H1 (cell line): Measurements from ENCODE around the gene PIGA. TPM values are rescaled to one million over a fixed set of nuclear protein-coding genes. Genes with fewer than 3 reads are reported as not detected.

Experiments
- CTCF ChIA-PET: fragments of 300-600 bp; sonication (Branson Sonifier 250); formaldehyde crosslinking; loops from one replicate; lab custom pipeline; 2021; ENCODE audit not compliant: partially characterized antibody; lab: Charles Lee
- POLR2A ChIA-PET: fragments of 300-600 bp; sonication (Branson Sonifier 250); formaldehyde crosslinking; loops from one replicate; lab custom pipeline; 2021; ENCODE audit warnings: inconsistent platforms; ENCODE audit not compliant: partially characterized antibody; lab: Charles Lee
- DNase-seq, 2 experiments: peaks; one replicate each; pipeline versions ENCODE4 v3.0.0 to v3.0.0-alpha.2; 2010 to 2022; ENCODE audit warnings: low spot score in 2 of 2, low read depth in 1 of 2, mixed read lengths in 1 of 2
- FAIRE-seq: peaks from 2 replicates; lab custom pipeline; 2011; peaks lifted over from hg19 to GRCh38; lab: Jason Lieb, UNC
- H2AFZ ChIP-seq: 2 replicates; pipeline ENCODE4 v1.8.1; 2012; ENCODE audit warnings: low read length, inconsistent platforms
- H2AK5ac ChIP-seq: 2 replicates; pipeline ENCODE4 v1.6.1; 2013; ENCODE audit warnings: low read depth, low read length
- H2BK120ac ChIP-seq: replicated peaks from 2 replicates; pipeline ENCODE3; 2013; ENCODE audit warnings: low read depth, low read length, inconsistent platforms
- H2BK12ac ChIP-seq: 2 replicates; pipeline ENCODE4 v1.6.1; 2013; ENCODE audit warnings: low read depth, low read length
- H2BK15ac ChIP-seq: 2 replicates; pipeline ENCODE4 v1.6.1; 2013; ENCODE audit warnings: low read length
- H2BK20ac ChIP-seq: 2 replicates; pipeline ENCODE4 v1.6.1; 2013; ENCODE audit warnings: low read length
- H2BK5ac ChIP-seq: 2 replicates; pipeline ENCODE4 v1.6.1; 2013; ENCODE audit warnings: low read depth, low read length
- H3K14ac ChIP-seq: 2 replicates; pipeline ENCODE4 v1.6.1; 2013; ENCODE audit warnings: inconsistent platforms; ENCODE audit not compliant: insufficient read length
- H3K18ac ChIP-seq: 2 replicates; pipeline ENCODE4 v1.6.1; 2013; ENCODE audit warnings: low read length; ENCODE audit errors: extremely low read depth
- H3K23ac ChIP-seq: 2 replicates; pipeline ENCODE4 v1.6.1; 2013; ENCODE audit warnings: inconsistent platforms; ENCODE audit not compliant: insufficient read length
- H3K23me2 ChIP-seq: 2 replicates; pipeline ENCODE4 v1.6.1; 2013; ENCODE audit warnings: low read depth, low read length
- H3K27ac ChIP-seq: 2 replicates; pipeline ENCODE4 v1.6.1; 2011; ENCODE audit warnings: low read depth, low read length, inconsistent platforms
- H3K27me3 ChIP-seq, 4 experiments: replicated peaks in 1 of 4; 1 replicate in 1 of 4; 2 replicates in 3 of 4; pipeline versions ENCODE4 v1.6.1 to v1.8.1; 2011 to 2013; ENCODE audit warnings: low read length in 3 of 4, mild to moderate bottlenecking in 3 of 4, inconsistent platforms in 2 of 4, mixed read lengths in 2 of 4, moderate library complexity in 1 of 4; ENCODE audit not compliant: control insufficient read depth in 3 of 4, insufficient read depth in 3 of 4; ENCODE audit errors: extremely low read depth in 1 of 4
- H3K36me3 ChIP-seq, 4 experiments: 2 replicates each; pipeline versions ENCODE4 v1.6.1 to v1.8.1; 2011 to 2013; ENCODE audit warnings: mild to moderate bottlenecking in 4 of 4, low read length in 3 of 4, moderate library complexity in 2 of 4, control low read depth in 1 of 4, inconsistent platforms in 1 of 4; ENCODE audit not compliant: insufficient read depth in 4 of 4, control insufficient read depth in 2 of 4
- H3K4ac ChIP-seq: replicated peaks from 2 replicates; pipeline ENCODE3; 2013; ENCODE audit warnings: low read length, low read depth, mixed read lengths, inconsistent platforms; ENCODE audit not compliant: insufficient read length
- H3K4me1 ChIP-seq, 4 experiments: replicated peaks in 1 of 4; 1 replicate in 1 of 4; 2 replicates in 3 of 4; pipeline versions ENCODE4 v1.6.1 to v1.8.1; 2011 to 2013; ENCODE audit warnings: low read length in 3 of 4, inconsistent platforms in 2 of 4, mixed read lengths in 1 of 4; ENCODE audit not compliant: insufficient read depth in 4 of 4, control insufficient read depth in 3 of 4
- H3K4me2 ChIP-seq, 2 experiments: 2 replicates each; pipeline versions ENCODE4 v1.6.1 to v1.8.1; 2011 to 2013; ENCODE audit warnings: low read depth in 2 of 2, low read length in 2 of 2, control low read depth in 1 of 2, inconsistent platforms in 1 of 2, mild to moderate bottlenecking in 1 of 2; ENCODE audit not compliant: insufficient read depth in 1 of 2
- H3K4me3 ChIP-seq, 4 experiments: fragments of 200-600, 300-600 bp in 1 of 4; sonication (generic), shearing (Covaris generic), sonication (Bioruptor Twin) in 1 of 4; 2 replicates each; pipeline versions ENCODE4 v1.5.1 to v1.8.1; 2011 to 2016; ENCODE audit warnings: low read length in 4 of 4, low read depth in 3 of 4, control low read depth in 2 of 4, inconsistent platforms in 2 of 4, mild to moderate bottlenecking in 2 of 4, mixed read lengths in 1 of 4, moderate library complexity in 1 of 4; ENCODE audit not compliant: insufficient read depth in 2 of 4; ENCODE audit errors: extremely low read depth in 1 of 4
- H3K56ac ChIP-seq: replicated peaks from 2 replicates; pipeline ENCODE3; 2013; ENCODE audit warnings: low read depth, mild to moderate bottlenecking, mixed read lengths, low read length, inconsistent platforms; ENCODE audit not compliant: insufficient read length
- H3K79me1 ChIP-seq: 2 replicates; pipeline ENCODE4 v1.6.1; 2013; ENCODE audit warnings: low read depth, low read length, control low read depth
- H3K79me2 ChIP-seq, 2 experiments: 2 replicates each; pipeline versions ENCODE4 v1.6.1 to v1.8.1; 2012 to 2013; ENCODE audit warnings: low read length in 2 of 2, mild to moderate bottlenecking in 2 of 2, inconsistent platforms in 1 of 2; ENCODE audit not compliant: insufficient read depth in 2 of 2, control insufficient read depth in 1 of 2
- H3K9ac ChIP-seq, 4 experiments: replicated peaks in 1 of 4; 1 replicate in 1 of 4; 2 replicates in 3 of 4; pipeline versions ENCODE4 v1.6.1 to v1.8.1; 2011 to 2013; ENCODE audit warnings: low read depth in 3 of 4, low read length in 3 of 4, control low read depth in 2 of 4, mild to moderate bottlenecking in 2 of 4, moderate library complexity in 2 of 4, inconsistent platforms in 1 of 4; ENCODE audit errors: extremely low read depth in 1 of 4
- H3K9me3 ChIP-seq, 2 experiments: 2 replicates each; pipeline versions ENCODE4 v1.6.1 to v1.8.1; 2012 to 2013; ENCODE audit warnings: mild to moderate bottlenecking in 2 of 2, moderate library complexity in 2 of 2, control low read depth in 1 of 2, inconsistent platforms in 1 of 2, low read depth in 1 of 2, low read length in 1 of 2, mixed read lengths in 1 of 2; ENCODE audit not compliant: insufficient read depth in 2 of 2
- H4K20me1 ChIP-seq, 2 experiments: replicated peaks in 1 of 2; 2 replicates each; pipeline versions ENCODE3 to v1.8.1; 2011 to 2013; ENCODE audit warnings: inconsistent platforms in 2 of 2, low read length in 2 of 2, mild to moderate bottlenecking in 1 of 2; ENCODE audit not compliant: insufficient read depth in 2 of 2, control insufficient read depth in 1 of 2
- H4K5ac ChIP-seq: 2 replicates; pipeline ENCODE4 v1.6.1; 2013; ENCODE audit warnings: low read length, low read depth, mixed read lengths, inconsistent platforms; ENCODE audit not compliant: insufficient read length
- H4K8ac ChIP-seq: 2 replicates; pipeline ENCODE4 v1.8.0; 2013; ENCODE audit warnings: mild to moderate bottlenecking, moderate library complexity, low read length, inconsistent platforms; ENCODE audit not compliant: insufficient read depth; ENCODE audit errors: extremely low read depth
- H4K91ac ChIP-seq: replicated peaks from 2 replicates; pipeline ENCODE3; 2013; ENCODE audit warnings: low read length, mixed read lengths, inconsistent platforms; ENCODE audit not compliant: insufficient read length
- BCL11A ChIP-seq, 2 experiments: IDR thresholded peaks; one replicate each; pipeline ENCODE4 v1.6.1; 2011; ENCODE audit warnings: low read depth in 2 of 2, low read length in 2 of 2, mild to moderate bottlenecking in 2 of 2
- CBX5 ChIP-seq: fragments of 300-800, 300-1000 bp; sonication (generic); IDR thresholded peaks from 2 replicates; pipeline ENCODE4 v1.7.1; 2016; ENCODE audit warnings: antibody characterized with exemption, low read length, low read depth
- CTBP2 ChIP-seq: IDR thresholded peaks from 2 replicates; pipeline ENCODE4 v1.7.0; 2011; ENCODE audit warnings: borderline replicate concordance, mild to moderate bottlenecking, moderate library complexity, mixed read lengths, low read length; ENCODE audit not compliant: insufficient read depth, insufficient read length
- E2F6 ChIP-seq: IDR thresholded peaks from 2 replicates; pipeline ENCODE4 v1.6.1; 2012; ENCODE audit warnings: inconsistent platforms
- HDAC2 ChIP-seq, 2 experiments: fragments of 300-600 bp in 1 of 2; sonication (generic) in 1 of 2; IDR thresholded peaks; 2 replicates each; pipeline ENCODE4 v1.6.1; 2011 to 2012; ENCODE audit warnings: low read depth in 2 of 2, low read length in 2 of 2, mild to moderate bottlenecking in 2 of 2, moderate library complexity in 2 of 2, borderline replicate concordance in 1 of 2, inconsistent platforms in 1 of 2
- JUND ChIP-seq: IDR thresholded peaks from 2 replicates; pipeline ENCODE4 v1.6.1; 2011; ENCODE audit warnings: mild to moderate bottlenecking, improper control_type of control experiment, low read length
- KDM4A ChIP-seq: IDR thresholded peaks from one replicate; pipeline ENCODE4 v1.7.1; 2012; ENCODE audit warnings: low read depth, mild to moderate bottlenecking, moderate library complexity, low read length, inconsistent platforms; ENCODE audit not compliant: severe bottlenecking
- NANOG ChIP-seq: IDR thresholded peaks from 2 replicates; pipeline ENCODE4 v1.6.1; 2011; ENCODE audit warnings: low read length, low read depth, mild to moderate bottlenecking, inconsistent platforms; ENCODE audit not compliant: insufficient read depth, poor library complexity, severe bottlenecking
- RBBP5 ChIP-seq: IDR thresholded peaks from 2 replicates; pipeline ENCODE4 v1.7.1; 2012; ENCODE audit warnings: low read depth, mild to moderate bottlenecking, inconsistent platforms, low read length, moderate library complexity, borderline replicate concordance
- SAP30 ChIP-seq: fragments of 300-600 bp; sonication (generic); IDR thresholded peaks from 2 replicates; pipeline ENCODE4 v1.7.1; 2012; ENCODE audit warnings: low read length, moderate library complexity, mild to moderate bottlenecking, inconsistent platforms; ENCODE audit not compliant: insufficient read depth, insufficient replicate concordance
- SP4 ChIP-seq: IDR thresholded peaks from 2 replicates; pipeline ENCODE4 v1.6.1; 2012; ENCODE audit warnings: low read length, inconsistent platforms
- USF2 ChIP-seq: IDR thresholded peaks from 2 replicates; pipeline ENCODE4 v1.6.1; 2011; ENCODE audit warnings: low read length, improper control_type of control experiment
- WGBS, 2 experiments: shearing (Covaris generic) in 1 of 2; methylation state at CpG; one replicate each; pipeline versions ENCODE4 v1.1.6 to v1.1.7; 2013 to 2015; ENCODE audit warnings: low lambda C conversion rate in 2 of 2, mixed read lengths in 2 of 2, inconsistent platforms in 1 of 2, low coverage in 1 of 2, missing lambda C conversion rate in 1 of 2; ENCODE audit not compliant: insufficient replicate concordance in 2 of 2, insufficient coverage in 1 of 2, insufficient read length in 1 of 2; ENCODE audit errors: extremely low coverage in 1 of 2, missing lambda C conversion rate in 1 of 2; 5-methylcytosine and 5-hydroxymethylcytosine counted together
- polyA plus RNA-seq, 7 experiments: library from polyadenylated mRNA; depleted of rRNA in 3 of 7; stranded (reverse) in 5 of 7; unstranded in 2 of 7; fragments of >200 nt in 5 of 7; fragments of 200-250 nt in 2 of 7; gene quantifications; 1 replicate in 5 of 7; 2 replicates in 1 of 7; 4 replicates in 1 of 7; pipeline versions ENCODE4 v1.2.1 to v1.2.3, GENCODE V29; 2011 to 2013; ENCODE audit warnings: missing spikeins in 2 of 7, mixed read lengths in 2 of 7
- total RNA-seq: library from RNA; stranded (reverse); fragmentation: NEBNext Ultra II Directional; extraction: Animal tissue kit (Norgen Biotek cat#: 25700); gene quantifications from 2 replicates; pipeline ENCODE4 v1.2.1, GENCODE V29; 2021

PIGA gene
- total and polyA plus RNA-seq, 2 of the 8 experiments (the other 6 are each of a cell fraction or from before 2014, with no cell fraction given): 5.0 to 13.4 TPM

- no peak overlapping the region for H4K8ac ChIP-seq
- no peak overlapping the region for H3K23ac ChIP-seq
- peaks cover 0 to 20% (median 6%) of the 10 kb centered on the region in 4 experiments; a peak in 6 of 8 replicates for H3K36me3 ChIP-seq
- H3K79me1 ChIP-seq: no peaks in the 10 kb centered on the region
- H4K5ac ChIP-seq: no peak overlapping the region
- no peaks in the 10 kb centered on the region for H3K4me1 ChIP-seq
- H4K91ac ChIP-seq: no peak overlapping the region
- no peak overlapping the region for H3K4me2 ChIP-seq
- H3K14ac ChIP-seq: no peak overlapping the region
- H2BK12ac ChIP-seq: no peak overlapping the region
- no peak overlapping the region for H3K27ac ChIP-seq
- H2BK20ac ChIP-seq: no peak overlapping the region
- FAIRE-seq (no peak), DNase-seq (no peak)
- no peak overlapping the region for H3K4me3 ChIP-seq
- 92% methylated on average over 3 of the region's 3 CpGs; no CpG with 5 or more reads in 1 of the 2 experiments for WGBS, 2 experiments
- H3K9ac ChIP-seq: no peak overlapping the region
- H3K18ac ChIP-seq: no peak overlapping the region
- POLR2A ChIA-PET: no interaction called here
- H3K23me2 ChIP-seq: no peaks in the 10 kb centered on the region
- no peak overlapping the region for H2AFZ ChIP-seq
- H2BK5ac ChIP-seq: no peak overlapping the region
- no peaks in the 10 kb centered on the region for H3K79me2 ChIP-seq
- no peak overlapping the region for H3K4ac ChIP-seq
- H3K9me3 ChIP-seq: no peaks in the 10 kb centered on the region
- no peaks in the 10 kb centered on the region for H4K20me1 ChIP-seq
- no peak overlapping the region for H3K56ac ChIP-seq
- H2BK120ac ChIP-seq: no peak overlapping the region
- no peak overlapping the region for H2BK15ac ChIP-seq
- no peak overlapping the region for H2AK5ac ChIP-seq
- no peaks in the 10 kb centered on the region for H3K27me3 ChIP-seq
- CTCF ChIA-PET: no interaction called here
- TF ChIP-seq SAP30: no peak
- no peak for TF ChIP-seq CBX5
- no peak for TF ChIP-seq JUND
- TF ChIP-seq BCL11A (IDR thresholded peaks at IDR 0.05; ENCODE audit: low read depth in 2 of 2, low read length in 2 of 2): no peak
- no peak for TF ChIP-seq RBBP5
- no peak for TF ChIP-seq SP4
- TF ChIP-seq KDM4A: no peak
- no peak for TF ChIP-seq USF2
- TF ChIP-seq CTBP2: no peak
- TF ChIP-seq HDAC2 (IDR thresholded peaks at IDR 0.05; ENCODE audit: borderline replicate concordance in 1 of 2, low read depth in 2 of 2, low read length in 2 of 2): no peak
- no peak for TF ChIP-seq E2F6
- no peak for TF ChIP-seq NANOG
Observed at GRCh38 chrX:15328131-15328530, 7.2 kb downstream of the PIGA start.
